K562 (cell line): ENCODE data around the gene SGSH. TPM values are rescaled to one million over a fixed set of nuclear protein-coding genes. Genes with fewer than 3 reads are reported as not detected.
A peak's percentile ranks its signal among the peaks of the same experiment; 100 is the strongest.

Experiments used
- ATF3 ChIP-seq, 2 experiments: fragments of 450-650 bp in 1 of 2; sonication (generic) in 1 of 2; formaldehyde crosslinking in 1 of 2; IDR thresholded peaks in 1 of 2; conservative IDR thresholded peaks in 1 of 2; 2 replicates each; pipeline versions ENCODE4 v1.6.1 to v1.8.1; 2016 to 2023; ENCODE audit warnings: mild to moderate bottlenecking in 2 of 2, moderate library complexity in 2 of 2, inconsistent platforms in 1 of 2, missing genetic modification reagents in 1 of 2
- BMI1 ChIP-seq: fragments of 150-350 bp; IDR thresholded peaks from 2 replicates; pipeline ENCODE4 v1.6.1; 2014; ENCODE audit warnings: low read length
- BRD4 ChIP-seq: fragments of 200-600 bp; sonication (generic); IDR thresholded peaks from 2 replicates; pipeline ENCODE4 v1.6.1; 2017; ENCODE audit warnings: inconsistent platforms
- CTBP1 ChIP-seq: fragments of 450-650 bp; IDR thresholded peaks from 2 replicates; pipeline ENCODE4 v1.6.1; 2016; ENCODE audit warnings: borderline replicate concordance
- GTF3C2 ChIP-seq: IDR thresholded peaks from 3 replicates; pipeline ENCODE4 v1.6.1; 2011; ENCODE audit warnings: borderline replicate concordance, mild to moderate bottlenecking, moderate library complexity; ENCODE audit not compliant: insufficient read length; ENCODE audit errors: extremely low read depth
- MAFG ChIP-seq: fragments of 450-650 bp; conservative IDR thresholded peaks from 2 replicates; pipeline ENCODE4 v1.6.1; 2016; ENCODE audit warnings: missing genetic modification characterization, missing compliant biosample characterization
- MEIS2 ChIP-seq: fragments of 450-650 bp; IDR thresholded peaks from 2 replicates; pipeline ENCODE4 v1.6.1; 2014; ENCODE audit warnings: mild to moderate bottlenecking; ENCODE audit not compliant: partially characterized antibody
- MIER1 ChIP-seq: fragments of 450-650 bp; IDR thresholded peaks from 2 replicates; pipeline ENCODE4 v1.6.1; 2016; ENCODE audit warnings: antibody characterized with exemption, mild to moderate bottlenecking, low read depth
- NKRF ChIP-seq: fragments of 450-650 bp; IDR thresholded peaks from 2 replicates; pipeline ENCODE4 v1.6.1; 2016; ENCODE audit warnings: borderline replicate concordance
- POLR3G ChIP-seq: IDR thresholded peaks from 2 replicates; pipeline ENCODE4 v1.6.1; 2011; ENCODE audit not compliant: insufficient read length, insufficient replicate concordance; ENCODE audit errors: extremely low read depth
- RBM22 ChIP-seq: fragments of 200-400 bp; formaldehyde crosslinking; IDR thresholded peaks from 2 replicates; pipeline ENCODE4 v1.6.1; 2018; ENCODE audit warnings: low read length, low read depth; ENCODE audit not compliant: poor library complexity, severe bottlenecking
- UBTF ChIP-seq, 2 experiments: IDR thresholded peaks; 2 replicates each; pipeline ENCODE4 v1.6.1; 2012; ENCODE audit warnings: improper control_type of control experiment in 2 of 2, low read depth in 2 of 2, low read length in 2 of 2, borderline replicate concordance in 1 of 2
- ZHX1 ChIP-seq: fragments of 150-350 bp; conservative IDR thresholded peaks from 2 replicates; pipeline ENCODE4 v1.6.1; 2014; ENCODE audit warnings: low read length
- ZNF436 ChIP-seq: fragments of 250-450, 450-650 bp; sonication (Bioruptor Pico); formaldehyde crosslinking; IDR thresholded peaks from 2 replicates; pipeline ENCODE4 v1.7.0; 2020; ENCODE audit warnings: mild to moderate bottlenecking
- polyA plus RNA-seq, 8 experiments: library from polyadenylated mRNA; depleted of rRNA in 4 of 8; stranded (reverse) in 5 of 8; unstranded in 3 of 8; fragments of >200 nt; fragmentation: Nextera tagmentation in 2 of 8; fragmentation: Illumina TruSeq in 1 of 8; extraction: Ambion mirVana in 2 of 8; extraction: Trizol in 1 of 8; gene quantifications; 2 replicates each; pipeline versions ENCODE4 v1.2.1 to v1.2.3, GENCODE V29; 2011 to 2014; ENCODE audit warnings: inconsistent platforms in 1 of 8, missing spikeins in 1 of 8
- total RNA-seq, 7 experiments: library from RNA; depleted of rRNA in 6 of 7; stranded (reverse); fragments of >200 nt in 6 of 7; fragmentation: Illumina TruSeq in 2 of 7; extraction: Trizol in 2 of 7; gene quantifications; 2 replicates each; pipeline versions ENCODE4 v1.2.1 to v1.2.3, GENCODE V29; 2011 to 2021; ENCODE audit warnings: low replicate concordance in 1 of 7

The SGSH gene
- total and polyA plus RNA-seq, 9 of the 15 experiments (the other 6 are each of a cell fraction or from before 2014, with no cell fraction given) = 0.25 to 15.7 (median 4.9) TPM

- TF ChIP-seq UBTF (IDR thresholded peaks at IDR 0.05; ENCODE audit: borderline replicate concordance in 1 of 2, low read depth in 2 of 2, low read length in 2 of 2) = peak in 1 of 2 experiments; percentile 9; a peak in 1 of 4 replicates
- no peak for TF ChIP-seq ZHX1
- no peak; the same call in 1 of the 2 replicates for TF ChIP-seq BRD4
- peak; percentile 84; the same call in 1 of the 2 replicates for TF ChIP-seq ATF3 (IDR thresholded peaks at IDR 0.05)
- no peak for TF ChIP-seq ATF3 (CRISPR knock-in tag; conservative IDR thresholded peaks at IDR 0.05)
- 0 out of 2 replicates have a peak, but pooled peaks have one; percentile 42 for TF ChIP-seq NKRF
- peak; percentile 55 for TF ChIP-seq MEIS2
- no peak for TF ChIP-seq RBM22
- no peak for TF ChIP-seq MIER1
- TF ChIP-seq GTF3C2 = no peak
- no peak for TF ChIP-seq BMI1
- no peak for TF ChIP-seq POLR3G
- TF ChIP-seq ZNF436 (CRISPR knock-in tag) = no peak
- peak; percentile 92 for TF ChIP-seq CTBP1
- TF ChIP-seq MAFG (tag) = peak; percentile 99
Measured at GRCh38 chr17:80254396-80255251, 34.5 kb upstream of the SGSH start (continued).
